ENCODE results near the gene SRSF11.
"Not testable (repeated sequence)": the region's sequence is repeated elsewhere in the genome, so short reads cannot be mapped to it uniquely, and the experiment has no call there.

DNA sequence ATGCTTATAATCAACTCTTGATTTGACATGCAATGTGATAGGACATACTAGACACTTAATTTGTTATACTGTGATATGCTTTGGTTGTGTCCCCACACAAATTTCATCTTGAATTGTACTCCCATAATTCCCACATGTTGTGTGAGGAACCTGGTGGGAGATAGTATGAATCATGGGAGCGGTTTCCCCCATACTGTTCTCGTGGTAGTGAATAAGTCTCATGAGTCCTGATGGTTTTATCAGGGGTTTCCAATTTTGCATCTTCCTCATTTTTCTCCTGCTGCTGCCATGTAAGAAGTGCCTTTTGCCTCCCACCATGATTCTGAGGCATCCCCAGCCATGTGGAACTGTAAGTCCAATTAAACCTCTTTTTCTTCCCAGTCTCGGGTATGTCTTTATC lies 36.0 kb upstream of the SRSF11 start:
- TF ChIP-seq RFX5 (IDR thresholded peaks at IDR 0.05; ENCODE audit: borderline replicate concordance, low read depth, low read length); JUN (IDR thresholded peaks at IDR 0.05; ENCODE audit: low read depth, low read length); GTF2F1 (IDR thresholded peaks at IDR 0.05; ENCODE audit: borderline replicate concordance, low read depth, low read length); RAD21 (IDR thresholded peaks at IDR 0.05 in 1 of 2, conservative IDR thresholded peaks at IDR 0.05 in 1 of 2; ENCODE audit: low read depth in 2 of 2, low read length in 2 of 2); EZH2 (IDR thresholded peaks at IDR 0.05; ENCODE audit: low read depth, low read length, severe bottlenecking); GABPA (IDR thresholded peaks at IDR 0.05; ENCODE audit: borderline replicate concordance, insufficient read depth, low read length); YY1 (IDR thresholded peaks at IDR 0.05; ENCODE audit: low read depth, low read length); SP2 (IDR thresholded peaks at IDR 0.05; ENCODE audit: low read length): not testable (repeated sequence)
- TF ChIP-seq, protein P1, sequence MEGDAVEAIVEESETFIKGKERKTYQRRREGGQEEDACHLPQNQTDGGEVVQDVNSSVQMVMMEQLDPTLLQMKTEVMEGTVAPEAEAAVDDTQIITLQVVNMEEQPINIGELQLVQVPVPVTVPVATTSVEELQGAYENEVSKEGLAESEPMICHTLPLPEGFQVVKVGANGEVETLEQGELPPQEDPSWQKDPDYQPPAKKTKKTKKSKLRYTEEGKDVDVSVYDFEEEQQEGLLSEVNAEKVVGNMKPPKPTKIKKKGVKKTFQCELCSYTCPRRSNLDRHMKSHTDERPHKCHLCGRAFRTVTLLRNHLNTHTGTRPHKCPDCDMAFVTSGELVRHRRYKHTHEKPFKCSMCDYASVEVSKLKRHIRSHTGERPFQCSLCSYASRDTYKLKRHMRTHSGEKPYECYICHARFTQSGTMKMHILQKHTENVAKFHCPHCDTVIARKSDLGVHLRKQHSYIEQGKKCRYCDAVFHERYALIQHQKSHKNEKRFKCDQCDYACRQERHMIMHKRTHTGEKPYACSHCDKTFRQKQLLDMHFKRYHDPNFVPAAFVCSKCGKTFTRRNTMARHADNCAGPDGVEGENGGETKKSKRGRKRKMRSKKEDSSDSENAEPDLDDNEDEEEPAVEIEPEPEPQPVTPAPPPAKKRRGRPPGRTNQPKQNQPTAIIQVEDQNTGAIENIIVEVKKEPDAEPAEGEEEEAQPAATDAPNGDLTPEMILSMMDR (IDR thresholded peaks at IDR 0.05; ENCODE audit: control extremely low read depth in 1 of 3, insufficient read depth in 1 of 3, low read depth in 1 of 3, low read length in 3 of 3) = not testable (repeated sequence)
- TF ChIP-seq, protein P2, sequence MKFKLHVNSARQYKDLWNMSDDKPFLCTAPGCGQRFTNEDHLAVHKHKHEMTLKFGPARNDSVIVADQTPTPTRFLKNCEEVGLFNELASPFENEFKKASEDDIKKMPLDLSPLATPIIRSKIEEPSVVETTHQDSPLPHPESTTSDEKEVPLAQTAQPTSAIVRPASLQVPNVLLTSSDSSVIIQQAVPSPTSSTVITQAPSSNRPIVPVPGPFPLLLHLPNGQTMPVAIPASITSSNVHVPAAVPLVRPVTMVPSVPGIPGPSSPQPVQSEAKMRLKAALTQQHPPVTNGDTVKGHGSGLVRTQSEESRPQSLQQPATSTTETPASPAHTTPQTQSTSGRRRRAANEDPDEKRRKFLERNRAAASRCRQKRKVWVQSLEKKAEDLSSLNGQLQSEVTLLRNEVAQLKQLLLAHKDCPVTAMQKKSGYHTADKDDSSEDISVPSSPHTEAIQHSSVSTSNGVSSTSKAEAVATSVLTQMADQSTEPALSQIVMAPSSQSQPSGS (IDR thresholded peaks at IDR 0.05; ENCODE audit: low read length) = not testable (repeated sequence)
